Measurements from ENCODE around the gene KBTBD12.

Gene KBTBD12

DNA sequence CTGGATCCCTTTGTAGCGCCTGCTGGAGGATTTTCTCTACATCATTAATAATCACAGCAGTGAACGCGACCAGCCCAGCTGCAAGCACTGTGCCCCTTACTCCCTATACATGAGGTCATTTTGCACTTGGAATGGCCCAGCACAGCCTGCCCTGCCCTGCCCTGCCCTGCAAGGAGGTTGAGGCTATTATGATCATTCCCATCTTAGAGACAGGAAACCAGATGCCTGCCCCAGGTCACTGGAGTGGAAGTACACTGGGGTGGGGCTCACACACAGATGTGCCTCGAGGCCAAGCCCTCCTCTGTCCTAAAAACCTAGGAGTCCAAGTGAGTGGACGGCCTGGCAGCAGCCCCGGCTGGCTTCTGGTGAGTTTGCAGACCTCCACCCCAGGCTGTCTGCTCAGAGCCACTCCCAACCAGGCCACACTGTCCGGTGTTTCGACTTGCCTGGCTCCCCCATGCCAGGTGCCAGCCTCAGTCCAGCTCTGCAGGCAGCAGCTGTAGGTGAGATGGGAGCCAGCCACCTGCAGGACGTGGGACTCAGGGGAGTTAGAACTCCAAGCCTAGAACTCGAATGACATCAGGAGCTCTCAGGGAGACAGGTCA lies 106.8 kb downstream of the KBTBD12 start:
- no peak for DNase-seq

DNA sequence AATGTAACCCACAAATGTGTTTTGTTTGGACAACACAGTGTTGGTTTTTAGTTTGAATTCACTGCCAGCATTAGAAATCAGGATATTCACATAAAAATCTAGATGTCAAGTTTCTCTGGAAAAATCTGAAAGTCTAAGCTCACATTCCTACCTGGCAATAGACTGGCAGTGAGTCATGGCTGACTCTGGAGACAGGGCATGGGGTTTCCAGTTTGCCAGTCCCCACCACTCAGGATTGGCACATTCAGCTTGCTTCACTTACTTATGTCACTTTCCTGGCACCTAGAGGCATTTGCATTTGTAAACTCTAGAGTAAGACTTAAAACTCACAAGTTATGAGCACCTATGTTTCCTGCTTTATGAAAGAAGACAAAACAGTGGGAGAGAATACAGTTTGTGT lies 118.1 kb downstream of the KBTBD12 start:
- no peak for DNase-seq

DNA sequence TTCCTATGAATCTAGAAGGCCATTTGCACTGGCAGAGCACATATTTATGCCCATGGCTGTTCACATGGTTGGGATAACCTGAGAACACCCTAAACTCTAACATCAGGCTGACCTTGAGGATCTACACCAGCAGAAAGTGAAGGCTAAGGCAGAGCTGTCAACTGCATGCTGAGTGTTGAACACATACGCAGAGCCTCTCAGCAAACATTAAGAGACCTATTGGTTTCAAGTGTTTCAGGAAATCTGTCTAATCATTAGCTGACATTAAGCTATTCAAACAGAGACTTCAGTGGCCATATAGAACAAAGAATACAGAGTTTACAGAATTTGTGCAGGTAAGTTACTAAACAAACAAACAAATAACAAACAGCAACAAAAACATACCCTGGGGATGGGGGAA lies 121.1 kb downstream of the KBTBD12 start:
- DNase-seq: no peak
